Skin of body (tissue), 2 donors: Measurements from ENCODE around the gene KIZ. TPM values are rescaled to one million over a fixed set of nuclear protein-coding genes. Genes with fewer than 3 reads are reported as not detected.

Experiments
- DNase-seq: peaks from one replicate; lab custom pipeline; 2025; lab: John Stamatoyannopoulos, UW
- total RNA-seq: library from RNA; depleted of rRNA; stranded (reverse); fragments of >200 nt; gene quantifications from one replicate; pipeline ENCODE4 v1.2.3, GENCODE V29; 2014

The KIZ gene
- total RNA-seq, 1 donor from 2014 or later: 14.2 TPM

- DNase-seq: no peak
Observed at GRCh38 chr20:21104466-21104761, 21.5 kb upstream of the KIZ start.

- no peak for DNase-seq
Observed at GRCh38 chr20:21104921-21105320, 21.0 kb upstream of the KIZ start.

DNA sequence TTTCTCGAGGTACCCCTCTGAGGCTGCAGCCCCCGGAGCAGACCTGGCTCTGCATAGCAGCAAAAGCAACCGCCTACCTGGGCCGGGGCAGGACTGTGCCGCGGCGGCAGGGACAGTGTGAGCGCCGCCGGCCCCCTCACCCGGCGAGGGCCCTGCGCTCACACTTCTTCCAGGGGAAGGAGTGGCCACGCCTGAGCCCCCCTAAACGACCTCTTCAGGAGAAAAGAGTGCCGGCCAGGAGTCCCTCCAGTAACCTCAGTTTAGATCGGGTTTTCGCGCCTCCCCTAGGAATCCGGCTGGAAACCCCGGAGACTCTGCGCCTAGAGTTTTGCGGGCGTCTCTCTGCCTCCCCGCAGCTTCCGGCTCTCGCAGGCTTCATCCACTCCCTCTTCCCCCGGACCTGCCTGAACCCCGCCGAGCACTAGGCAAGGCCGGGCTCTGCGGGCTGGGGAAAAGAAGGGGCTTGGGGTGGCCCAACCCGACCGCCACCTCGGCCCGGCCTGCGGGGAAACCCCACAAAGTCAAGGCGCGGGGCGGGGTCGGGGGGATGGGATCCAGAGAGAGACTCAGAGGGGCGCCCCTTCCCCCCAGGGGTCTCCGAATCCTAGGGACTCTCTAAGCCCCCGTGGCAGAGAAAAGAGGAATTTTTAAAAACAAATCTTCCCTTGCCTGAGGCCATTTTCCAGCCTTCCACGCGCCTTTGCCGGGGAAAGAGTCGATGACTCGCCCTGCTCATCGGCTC lies 20.3 kb upstream of the KIZ start:
- no peak for DNase-seq

- no peak for DNase-seq
Observed at GRCh38 chr20:21106171-21107017, 19.5 kb upstream of the KIZ start, which contains the start of gene LINC00237. Gene LINC00237 (minus strand): TSS chr20:21106358.

DNA sequence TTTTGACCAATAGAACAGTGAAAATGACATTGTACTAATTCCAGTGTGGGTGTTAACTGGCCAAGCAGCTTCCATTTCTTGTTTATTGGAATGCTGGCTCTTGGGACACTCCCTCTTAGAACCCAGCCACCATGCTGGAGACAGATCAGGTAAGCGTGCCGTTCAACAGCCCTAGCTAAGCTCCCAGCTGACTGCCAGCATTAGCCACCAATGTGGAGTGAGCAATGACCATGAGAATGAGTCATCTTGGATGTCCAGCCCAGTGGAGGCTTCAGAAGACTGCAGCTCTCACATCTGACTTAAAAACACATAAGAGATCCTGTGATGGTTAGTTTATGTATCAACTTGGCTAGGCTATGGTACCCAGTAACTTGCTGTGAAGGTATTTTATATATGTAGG lies 16.7 kb upstream of the KIZ start:
- DNase-seq: no peak

DNA sequence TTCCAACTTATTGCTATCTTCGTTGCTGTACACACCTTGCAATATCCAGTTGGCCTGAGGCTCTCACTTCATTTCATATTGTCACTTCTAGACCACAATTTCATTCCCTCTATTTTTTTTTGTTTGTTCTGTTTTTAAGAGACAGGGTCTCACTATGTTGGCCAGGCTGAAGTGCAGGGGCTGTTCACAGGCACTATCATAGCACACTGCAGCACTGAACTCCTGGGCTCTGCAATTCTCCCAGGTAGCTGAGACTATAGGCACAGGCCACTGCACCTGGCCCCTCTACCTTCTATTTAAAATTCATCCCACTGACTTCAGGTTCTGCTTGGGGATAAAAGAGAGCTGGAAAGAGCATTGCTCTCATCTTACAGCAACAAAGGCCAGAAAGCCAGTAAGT lies 15.1 kb upstream of the KIZ start:
- DNase-seq: no peak

DNA sequence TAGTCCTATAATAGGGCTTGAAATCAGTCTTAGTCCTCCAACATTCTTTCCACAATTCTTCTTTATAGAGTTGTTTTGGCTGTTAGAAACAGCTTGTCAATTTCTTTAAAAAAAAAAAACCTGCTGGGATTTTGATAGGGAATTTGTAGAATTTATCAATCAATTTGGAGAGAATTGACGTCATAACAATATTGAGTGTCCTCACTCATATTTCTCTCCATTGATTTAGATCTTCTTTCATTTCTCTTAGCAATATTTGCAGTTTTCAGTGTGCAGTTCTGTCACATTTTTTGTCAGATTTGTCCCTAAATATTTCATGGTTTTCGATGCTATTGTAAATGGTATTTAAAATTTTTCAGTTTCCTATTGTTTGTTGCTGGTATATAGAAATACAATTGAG lies 14.5 kb upstream of the KIZ start:
- no peak for DNase-seq

GRCh38 chr20:21113697-21114096 lies 12.2 kb upstream of the KIZ start:
- no peak for DNase-seq

GRCh38 chr20:21114584-21114983 lies 11.3 kb upstream of the KIZ start:
- DNase-seq: no peak

DNA sequence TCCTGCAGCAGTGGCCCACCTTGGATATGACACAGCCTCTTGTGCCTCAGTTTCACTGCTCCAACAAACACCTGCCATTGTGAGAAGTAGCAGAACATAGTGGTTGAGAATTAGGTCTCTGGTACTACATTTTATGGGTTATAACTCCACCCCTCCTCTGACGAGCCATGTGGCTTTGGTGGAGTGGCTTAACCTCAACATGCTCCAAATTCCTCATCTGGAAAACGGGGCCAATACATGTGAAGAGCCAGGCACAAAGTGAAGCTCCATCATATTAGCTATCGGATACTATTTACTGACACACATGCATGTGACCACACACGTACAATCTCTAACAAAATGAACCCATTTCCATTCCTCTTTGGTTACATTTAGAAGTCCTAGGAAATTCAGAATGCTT lies 8.4 kb upstream of the KIZ start:
- no peak for DNase-seq

DNA sequence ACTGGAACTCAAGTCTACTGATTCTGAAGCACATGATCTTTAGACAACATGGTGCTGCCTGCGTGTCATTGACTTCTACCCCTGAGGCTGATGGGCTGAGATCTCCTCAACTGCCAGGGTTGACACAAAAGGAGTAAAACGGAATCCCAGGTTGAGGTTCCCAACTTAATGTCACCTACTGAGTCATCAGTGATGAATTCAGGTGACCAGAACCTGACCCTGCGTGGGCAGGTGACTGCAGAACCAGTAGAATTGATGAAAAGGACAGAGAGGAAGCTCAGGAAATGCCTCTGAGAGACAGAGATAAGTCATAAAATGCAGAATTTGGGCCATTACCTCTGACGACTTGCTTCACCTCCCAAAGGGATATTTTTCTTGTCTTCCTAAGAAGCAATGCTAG lies 7.7 kb upstream of the KIZ start:
- DNase-seq: no peak

- DNase-seq: no peak
Observed at GRCh38 chr20:21118782-21119181, 7.1 kb upstream of the KIZ start.

DNA sequence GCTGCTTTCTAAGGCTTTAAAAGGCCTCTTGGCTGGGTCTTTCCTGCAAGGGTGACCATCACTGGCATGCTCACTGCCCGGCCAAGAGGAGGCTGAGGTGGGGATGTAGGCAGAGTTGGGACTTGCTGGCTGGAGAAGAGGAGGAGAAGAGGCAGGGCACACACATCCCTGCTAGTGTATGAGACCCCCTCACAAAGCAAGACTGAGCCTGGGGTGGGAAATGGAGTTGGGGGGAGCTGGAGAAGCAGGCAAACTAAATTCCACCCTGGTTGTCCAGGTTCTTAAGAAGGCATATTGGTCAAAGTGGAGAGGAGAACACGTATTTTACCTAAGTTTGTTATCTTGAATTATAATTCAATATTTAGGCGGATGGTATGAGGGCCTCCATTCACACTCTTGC lies 1.7 kb upstream of the KIZ start:
- no peak for DNase-seq

GRCh38 chr20:21125072-21125848 lies 622 bp upstream of the KIZ start:
- no peak for DNase-seq

DNA sequence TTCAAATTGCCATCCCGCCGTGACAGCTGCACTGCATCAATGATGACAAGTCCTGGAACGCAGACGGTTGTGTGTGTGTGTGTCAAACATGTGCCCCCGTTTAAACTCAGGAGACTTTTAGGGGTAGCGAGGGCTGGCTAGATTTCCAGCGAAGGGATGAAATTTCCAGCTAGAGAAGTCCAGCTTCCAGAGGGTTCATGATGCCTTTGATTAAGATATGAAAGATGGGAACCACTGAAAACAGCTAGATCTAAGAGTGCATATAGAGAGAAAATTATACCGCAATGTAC lies 644 bp downstream of the KIZ start:
- DNase-seq: no peak

GRCh38 chr20:21127201-21127981 lies 1.5 kb downstream of the KIZ start:
- no peak for DNase-seq

GRCh38 chr20:21129861-21130260 lies 4.0 kb downstream of the KIZ start:
- DNase-seq: no peak

GRCh38 chr20:21133404-21133803 lies 7.5 kb downstream of the KIZ start:
- no peak for DNase-seq

DNA sequence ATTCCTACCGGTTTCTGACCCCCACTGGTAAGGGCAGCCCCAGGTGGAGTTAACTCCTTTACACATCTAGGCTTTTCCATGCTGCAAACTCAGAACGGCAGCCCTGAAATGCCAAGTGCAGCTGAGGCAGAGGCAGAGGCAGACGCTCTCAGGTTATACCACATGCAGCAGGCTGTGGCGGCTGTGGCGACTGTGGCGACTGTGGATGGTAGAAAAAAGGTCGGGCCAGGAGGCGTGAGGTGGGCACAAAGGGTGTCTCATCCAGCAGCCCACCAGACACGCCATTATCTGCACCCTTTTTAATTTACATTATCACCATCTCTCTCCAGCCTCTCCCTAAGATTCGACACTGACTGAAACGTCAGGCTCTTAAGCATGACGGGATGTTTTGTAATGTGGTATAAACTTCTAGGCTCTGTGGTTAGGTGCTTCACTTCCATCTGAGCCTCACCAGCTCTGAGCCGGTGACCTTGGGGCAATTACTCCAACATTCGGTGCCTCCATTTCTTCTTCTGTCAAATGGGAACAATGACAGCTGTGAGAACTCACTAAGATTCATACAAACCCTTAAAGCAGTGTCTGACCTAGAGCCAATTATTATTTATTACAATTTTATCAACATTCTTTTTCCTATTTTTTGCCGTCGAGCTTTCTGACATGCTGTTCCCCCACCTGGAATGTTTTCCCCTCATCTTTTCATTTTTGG lies 8.2 kb downstream of the KIZ start:
- DNase-seq: no peak

- DNase-seq: no peak
Observed at GRCh38 chr20:21134883-21135493, 9.1 kb downstream of the KIZ start.
